AG04450 (cell line): ENCODE measurements around the gene CLDN19. TPM values are rescaled to one million over a fixed set of nuclear protein-coding genes. Genes with fewer than 3 reads are reported as not detected.

Experiments used
- CTCF ChIA-PET: fragments of 300-600, 350-600 bp; formaldehyde crosslinking; extraction: SDS; loops from one replicate; lab custom pipeline; 2022; ENCODE audit warnings: antibody characterized with exemption, inconsistent platforms; lab: Charles Lee
- POLR2A ChIA-PET: fragments of 350-600 bp; formaldehyde crosslinking; extraction: SDS; loops from one replicate; lab custom pipeline; 2021; ENCODE audit warnings: antibody characterized with exemption, inconsistent platforms; lab: Yijun Ruan, JAX
- DNase-seq: peaks from one replicate; pipeline ENCODE4 v3.0.0-alpha.2; 2011; ENCODE audit warnings: low read depth, low spot score
- H3K27ac ChIP-seq: one replicate; pipeline ENCODE4 v1.5.1; 2012; ENCODE audit warnings: low read depth, low read length, control low read depth
- H3K27me3 ChIP-seq: one replicate; pipeline ENCODE4 v1.6.0; 2012; ENCODE audit warnings: low read length; ENCODE audit not compliant: control insufficient read depth, insufficient read depth
- H3K4me3 ChIP-seq: 2 replicates; pipeline ENCODE4 v1.5.1; 2011; ENCODE audit warnings: mild to moderate bottlenecking, low read depth, low read length, control low read depth
- H3K9me3 ChIP-seq: 2 replicates; pipeline ENCODE4 v1.5.1; 2012; ENCODE audit warnings: low read length; ENCODE audit not compliant: control insufficient read depth, insufficient read depth
- CTCF ChIP-seq: IDR thresholded peaks from 2 replicates; pipeline ENCODE4 v1.5.1; 2011; ENCODE audit warnings: low read depth, low read length, control low read depth, inconsistent platforms
- polyA minus RNA-seq: library from RNA; depleted of rRNA, polyadenylated mRNA; stranded (reverse); fragments of >200 nt; gene quantifications from 2 replicates; pipeline ENCODE4 v1.2.3, GENCODE V29; 2011; rRNA and poly(A)+ RNA removed
- polyA plus RNA-seq: library from polyadenylated mRNA; depleted of rRNA; stranded (reverse); fragments of >200 nt; gene quantifications from 2 replicates; pipeline ENCODE4 v1.2.3, GENCODE V29; 2011; rRNA removed

Gene CLDN19
- polyA plus RNA-seq (not detected in 2 replicates), polyA minus RNA-seq (not detected in 2 replicates)

- Histone ChIP-seq H3K4me3 (no peak within 1 kb of the TSS), H3K27ac (no peak within 1 kb of the TSS), H3K27me3 (peaks cover 6% of the 10 kb centered on the region), H3K9me3 (no peaks in the 10 kb centered on the region; the same call in 1 of the 2 replicates)
- ChIA-PET POLR2A (interaction anchor here (0.5 kb wide), 1 partner anchor 292 kb away, joined by 6 read pairs; no protein-coding TSS in a partner anchor), CTCF (no interaction called here)
- no peak for DNase-seq
- TF ChIP-seq CTCF = no peak
Measured at GRCh38 chr1:42739753-42740700, at the start of gene CLDN19. Gene CLDN19, minus strand, starts transcription at chr1:42740236. Its CDS starts 173 bp downstream, at chr1:42740063.

- POLR2A ChIA-PET = interaction anchor here (0.9 kb wide), 1 partner anchor 1093 kb away, joined by 4 read pairs; no protein-coding TSS in a partner anchor
- no peak overlapping the region for H3K4me3 ChIP-seq
- H3K27me3 ChIP-seq = peaks cover 2% of the 10 kb centered on the region
- DNase-seq = no peak
- CTCF ChIA-PET = interaction anchor here (0.5 to 2.8 kb wide), 3 partner anchors 10 to 286 kb away, joined by 5 to 11 read pairs (median 8); no protein-coding TSS in a partner anchor
- no peaks in the 10 kb centered on the region; the same call in 1 of the 2 replicates for H3K9me3 ChIP-seq
- H3K27ac ChIP-seq = no peak overlapping the region
- no peak for TF ChIP-seq CTCF
Measured at GRCh38 chr1:42788021-42788420, 48.0 kb upstream of the CLDN19 start.

- ChIA-PET POLR2A (no interaction called here), CTCF (interaction anchor here (2.8 kb wide), 1 partner anchor 288 kb away, joined by 11 read pairs; no protein-coding TSS in a partner anchor)
- no peaks in the 10 kb centered on the region; the same call in 1 of the 2 replicates for H3K9me3 ChIP-seq
- peaks cover 2% of the 10 kb centered on the region for H3K27me3 ChIP-seq
- no peak overlapping the region for H3K4me3 ChIP-seq
- no peak overlapping the region for H3K27ac ChIP-seq
- TF ChIP-seq CTCF = no peak
- DNase-seq = no peak
Measured at GRCh38 chr1:42786097-42786496, 46.1 kb upstream of the CLDN19 start.

GRCh38 chr1:42784946-42785693 lies 45.1 kb upstream of the CLDN19 start, which contains the start of gene TMEM269:
Gene TMEM269, plus strand, starts transcription at chr1:42784991. Its CDS starts 4,903 bp downstream, at chr1:42789894.
- POLR2A ChIA-PET = no interaction called here
- Histone ChIP-seq H3K4me3 (peak within 1 kb of the TSS; percentile 49), H3K27me3 (no peaks in the 10 kb centered on the region), H3K27ac (no peak within 1 kb of the TSS), H3K9me3 (no peaks in the 10 kb centered on the region; the same call in 1 of the 2 replicates)
- DNase-seq = no peak
- CTCF ChIA-PET = interaction anchor here (1.0 kb wide), 1 partner anchor 289 kb away, joined by 3 read pairs; no protein-coding TSS in a partner anchor
- no peak for TF ChIP-seq CTCF
